Mesenchymal stem cell (in vitro differentiated cells and primary cell): Measurements from ENCODE around the gene C1GALT1.

Source experiments
- DNase-seq: peaks from one replicate; pipeline ENCODE4 v3.0.0-alpha.2; 2013
- H2AFZ ChIP-seq: one replicate; pipeline ENCODE4 v1.6.1; 2013; ENCODE audit warnings: low read depth, mild to moderate bottlenecking, control low read depth, inconsistent platforms, low read length, moderate library complexity
- H2AK5ac ChIP-seq: 2 replicates; pipeline ENCODE4 v1.6.1; 2013; ENCODE audit warnings: low read length, moderate library complexity, mild to moderate bottlenecking, inconsistent platforms; ENCODE audit not compliant: severe bottlenecking
- H2BK120ac ChIP-seq: one replicate; pipeline ENCODE4 v1.6.1; 2013; ENCODE audit warnings: low read depth, mild to moderate bottlenecking, inconsistent platforms, low read length, moderate library complexity
- H2BK12ac ChIP-seq, 2 experiments: one replicate each; pipeline ENCODE4 v1.6.1; 2013; ENCODE audit warnings: inconsistent platforms in 2 of 2, low read length in 2 of 2, mild to moderate bottlenecking in 2 of 2, moderate library complexity in 2 of 2, control low read depth in 1 of 2
- H2BK15ac ChIP-seq: one replicate; pipeline ENCODE4 v1.6.1; 2013; ENCODE audit warnings: mild to moderate bottlenecking, low read depth, inconsistent platforms; ENCODE audit not compliant: poor library complexity, severe bottlenecking
- H2BK5ac ChIP-seq: 2 replicates; pipeline ENCODE4 v1.6.1; 2013; ENCODE audit warnings: low read depth, mild to moderate bottlenecking, low read length, control low read depth, inconsistent platforms; ENCODE audit not compliant: poor library complexity, severe bottlenecking
- H3K14ac ChIP-seq, 2 experiments: one replicate each; pipeline ENCODE4 v1.6.1; 2013; ENCODE audit warnings: inconsistent platforms in 2 of 2, low read length in 2 of 2, control low read depth in 1 of 2, mild to moderate bottlenecking in 1 of 2, moderate library complexity in 1 of 2
- H3K18ac ChIP-seq, 2 experiments: one replicate each; pipeline ENCODE4 v1.6.1; 2013; ENCODE audit warnings: inconsistent platforms in 2 of 2, low read length in 2 of 2, control low read depth in 1 of 2, low read depth in 1 of 2, mild to moderate bottlenecking in 1 of 2
- H3K23ac ChIP-seq, 2 experiments: one replicate each; pipeline ENCODE4 v1.6.1; 2013; ENCODE audit warnings: inconsistent platforms in 2 of 2, low read length in 2 of 2, mild to moderate bottlenecking in 2 of 2, moderate library complexity in 2 of 2, control low read depth in 1 of 2
- H3K27ac ChIP-seq: 2 replicates; pipeline ENCODE4 v1.5.1; 2013; ENCODE audit warnings: mild to moderate bottlenecking, moderate library complexity, low read length, control low read depth, inconsistent platforms; ENCODE audit not compliant: poor library complexity, severe bottlenecking
- H3K27me3 ChIP-seq, 2 experiments: 2 replicates each; pipeline versions ENCODE4 v1.6.1 to v1.7.0; 2013; ENCODE audit warnings: low read length in 2 of 2, mild to moderate bottlenecking in 2 of 2, moderate library complexity in 2 of 2, control low read depth in 1 of 2, inconsistent platforms in 1 of 2; ENCODE audit not compliant: control insufficient read depth in 1 of 2, insufficient read depth in 1 of 2
- H3K36me3 ChIP-seq, 2 experiments: 2 replicates each; pipeline versions ENCODE4 v1.6.1 to v1.7.0; 2013; ENCODE audit warnings: low read length in 2 of 2, control low read depth in 1 of 2, inconsistent platforms in 1 of 2, low read depth in 1 of 2, mild to moderate bottlenecking in 1 of 2; ENCODE audit not compliant: insufficient read depth in 2 of 2, control insufficient read depth in 1 of 2
- H3K4ac ChIP-seq, 2 experiments: one replicate each; pipeline ENCODE4 v1.6.1; 2013; ENCODE audit warnings: inconsistent platforms in 2 of 2, low read length in 2 of 2, mild to moderate bottlenecking in 2 of 2, moderate library complexity in 2 of 2, control low read depth in 1 of 2, low read depth in 1 of 2
- H3K4me1 ChIP-seq: 2 replicates; pipeline ENCODE4 v1.6.1; 2013; ENCODE audit warnings: low read depth, low read length, control low read depth; ENCODE audit not compliant: control insufficient read depth, insufficient read depth
- H3K4me2 ChIP-seq: 2 replicates; pipeline ENCODE4 v1.6.1; 2013; ENCODE audit warnings: low read length, mild to moderate bottlenecking, inconsistent platforms; ENCODE audit not compliant: poor library complexity, severe bottlenecking
- H3K4me3 ChIP-seq, 2 experiments: 2 replicates each; pipeline versions ENCODE4 v1.5.1 to v1.7.0; 2013; ENCODE audit warnings: low read length in 2 of 2, mild to moderate bottlenecking in 2 of 2, control low read depth in 1 of 2, low read depth in 1 of 2; ENCODE audit not compliant: insufficient read depth in 1 of 2
- H3K79me1 ChIP-seq: replicated peaks from 2 replicates; pipeline ENCODE4 v1.6.1; 2013; ENCODE audit warnings: mild to moderate bottlenecking, control low read depth, low read length, inconsistent platforms; ENCODE audit not compliant: poor library complexity, severe bottlenecking
- H3K9ac ChIP-seq: 2 replicates; pipeline ENCODE4 v1.7.0; 2013; ENCODE audit warnings: mild to moderate bottlenecking, low read length, moderate library complexity
- H3K9me3 ChIP-seq: 2 replicates; pipeline ENCODE4 v1.7.0; 2013; ENCODE audit warnings: mild to moderate bottlenecking, low read length; ENCODE audit not compliant: control insufficient read depth
- H4K8ac ChIP-seq: one replicate; pipeline ENCODE4 v1.6.1; 2013; ENCODE audit warnings: inconsistent platforms, mild to moderate bottlenecking, low read length, moderate library complexity
- H4K91ac ChIP-seq: one replicate; pipeline ENCODE4 v1.6.1; 2013; ENCODE audit warnings: mild to moderate bottlenecking, low read length, inconsistent platforms
- WGBS: methylation state at CpG from one replicate; pipeline ENCODE4 v1.1.7; 2013; ENCODE audit warnings: mixed read lengths; 5-methylcytosine and 5-hydroxymethylcytosine counted together

Gene C1GALT1

DNA sequence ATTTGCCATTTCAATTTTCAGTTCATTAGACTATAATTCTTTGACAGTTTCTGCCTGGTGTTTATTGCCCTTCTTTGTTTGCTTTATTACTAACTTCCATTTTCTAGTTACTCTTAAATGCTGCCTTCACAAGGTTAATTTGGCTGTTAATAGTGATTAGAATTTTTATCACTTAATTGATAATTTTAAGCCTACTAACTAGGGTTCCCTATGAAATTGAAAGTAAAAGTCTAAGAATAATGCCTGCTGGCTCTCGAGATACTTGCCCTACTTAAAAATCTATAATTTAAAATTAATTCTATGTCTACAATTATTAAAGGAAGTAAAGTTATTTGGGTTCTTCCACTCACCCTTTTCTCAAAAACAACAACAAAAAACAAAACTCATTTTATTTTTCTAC lies 65.3 kb downstream of the C1GALT1 start:
- no peaks in the 10 kb centered on the region for H3K4me1 ChIP-seq
- no peak overlapping the region for H3K23ac ChIP-seq
- H3K79me1 ChIP-seq = peaks cover 7% of the 10 kb centered on the region
- H2AFZ ChIP-seq = no peak overlapping the region
- H3K9ac ChIP-seq = peak overlapping the region; percentile 54
- H3K27me3 ChIP-seq = no peaks in the 10 kb centered on the region
- no peak overlapping the region for H3K4me2 ChIP-seq
- H3K9me3 ChIP-seq = no peaks in the 10 kb centered on the region
- H3K18ac ChIP-seq = no peak overlapping the region
- H3K4me3 ChIP-seq = no peak overlapping the region
- H2AK5ac ChIP-seq = no peak overlapping the region
- peaks cover 0 to 53% of the 10 kb centered on the region in 2 experiments for H3K36me3 ChIP-seq
- no peak overlapping the region for H3K4ac ChIP-seq
- H3K14ac ChIP-seq = no peak overlapping the region
- no peak overlapping the region for H2BK15ac ChIP-seq
- no peak overlapping the region for H2BK12ac ChIP-seq
- H4K91ac ChIP-seq = no peak overlapping the region
- H2BK120ac ChIP-seq = no peak overlapping the region
- no peak overlapping the region for H3K27ac ChIP-seq
- no peak for DNase-seq
- no CpG with 5 or more reads among the region's 1 CpG for WGBS
- H4K8ac ChIP-seq = no peak overlapping the region
- no peak overlapping the region for H2BK5ac ChIP-seq

DNA sequence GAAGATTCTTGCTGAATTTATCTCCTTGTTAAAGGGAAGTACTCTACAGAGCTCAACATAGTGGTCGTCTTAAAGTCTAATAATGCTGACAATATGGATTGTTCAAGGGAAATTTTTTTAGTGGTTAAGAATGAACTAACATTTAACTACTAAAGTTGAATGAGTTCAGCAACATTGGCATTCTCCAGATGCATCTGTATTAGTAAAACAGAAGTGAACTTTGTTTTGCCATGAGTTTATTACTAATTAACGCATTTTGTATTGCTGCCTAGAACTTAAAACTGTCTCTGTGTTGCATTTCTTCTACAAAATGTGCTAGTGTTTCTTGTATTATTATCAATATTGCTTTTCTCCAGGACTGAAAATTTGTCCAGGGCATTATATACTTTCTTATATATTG lies 67.5 kb downstream of the C1GALT1 start:
- H2AK5ac ChIP-seq = no peak overlapping the region
- no peak overlapping the region for H3K4ac ChIP-seq
- no peak overlapping the region for H3K18ac ChIP-seq
- DNase-seq = no peak
- H4K91ac ChIP-seq = no peak overlapping the region
- H2BK120ac ChIP-seq = no peak overlapping the region
- no peaks in the 10 kb centered on the region for H3K27me3 ChIP-seq
- H3K23ac ChIP-seq = no peak overlapping the region
- H3K27ac ChIP-seq = no peak overlapping the region
- no peak overlapping the region for H3K4me2 ChIP-seq
- H3K9ac ChIP-seq = no peak overlapping the region
- H3K36me3 ChIP-seq = peaks cover 0 to 49% of the 10 kb centered on the region in 2 experiments
- H3K9me3 ChIP-seq = no peaks in the 10 kb centered on the region
- H4K8ac ChIP-seq = no peak overlapping the region
- no peak overlapping the region for H2BK15ac ChIP-seq
- H3K79me1 ChIP-seq = peaks cover 7% of the 10 kb centered on the region
- H3K14ac ChIP-seq = no peak overlapping the region
- 100% methylated on average over 1 of the region's 2 CpGs for WGBS
- H3K4me1 ChIP-seq = no peaks in the 10 kb centered on the region
- H2BK5ac ChIP-seq = no peak overlapping the region
- H2AFZ ChIP-seq = no peak overlapping the region
- H2BK12ac ChIP-seq = no peak overlapping the region
- no peak overlapping the region for H3K4me3 ChIP-seq

DNA sequence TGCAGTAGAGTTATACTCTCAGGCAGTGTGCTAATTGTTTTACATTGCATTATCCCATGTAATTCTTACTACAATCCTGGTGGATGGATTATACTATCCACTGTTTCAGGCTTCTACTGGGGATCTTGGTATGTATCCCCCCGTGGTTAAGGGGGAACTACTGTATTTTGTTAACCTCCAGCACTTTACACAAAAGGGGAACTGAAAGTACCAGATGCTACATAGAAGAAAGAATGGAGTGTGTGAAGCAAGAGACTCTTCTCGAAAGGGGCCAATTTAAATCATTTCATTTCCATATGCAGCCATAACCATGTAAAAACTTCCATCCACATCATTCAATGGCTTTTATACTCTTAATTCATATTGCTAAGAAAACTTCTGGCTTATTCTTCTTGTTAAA lies 69.4 kb downstream of the C1GALT1 start:
- no peak overlapping the region for H3K4ac ChIP-seq
- peaks cover 0 to 45% of the 10 kb centered on the region in 2 experiments for H3K36me3 ChIP-seq
- H3K27me3 ChIP-seq = no peaks in the 10 kb centered on the region
- no peak overlapping the region for H2AK5ac ChIP-seq
- no peak for DNase-seq
- no peaks in the 10 kb centered on the region for H3K9me3 ChIP-seq
- H3K27ac ChIP-seq = no peak overlapping the region
- H3K4me3 ChIP-seq = no peak overlapping the region
- H4K8ac ChIP-seq = no peak overlapping the region
- H2BK5ac ChIP-seq = no peak overlapping the region
- H3K18ac ChIP-seq = no peak overlapping the region
- no peak overlapping the region for H3K4me2 ChIP-seq
- no peaks in the 10 kb centered on the region for H3K4me1 ChIP-seq
- H3K79me1 ChIP-seq = peaks cover 1% of the 10 kb centered on the region
- H3K14ac ChIP-seq = no peak overlapping the region
- no peak overlapping the region for H2BK120ac ChIP-seq
- no peak overlapping the region for H2AFZ ChIP-seq
- H2BK15ac ChIP-seq = no peak overlapping the region
- H4K91ac ChIP-seq = no peak overlapping the region
- no peak overlapping the region for H2BK12ac ChIP-seq
- H3K9ac ChIP-seq = no peak overlapping the region
- WGBS = no CpG with 5 or more reads among the region's 2 CpGs
- H3K23ac ChIP-seq = no peak overlapping the region

DNA sequence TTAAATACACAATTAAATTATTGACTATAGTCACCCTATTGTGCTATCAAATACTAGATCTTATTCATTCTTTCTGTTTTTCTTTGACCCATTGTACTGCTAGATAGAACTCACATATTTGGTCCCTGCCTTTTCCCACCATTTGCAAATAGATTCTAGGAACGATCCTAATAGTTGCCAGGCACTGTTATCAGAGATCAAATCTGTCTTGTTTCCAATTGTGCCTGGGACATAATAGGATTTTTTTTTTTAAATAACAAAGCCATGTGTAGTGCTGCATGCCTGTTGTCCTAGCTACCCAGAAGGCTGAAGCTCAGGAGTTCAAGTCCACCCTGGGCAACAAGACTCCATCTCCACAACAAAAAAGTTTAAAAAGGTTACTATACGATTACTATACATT lies 72.0 kb downstream of the C1GALT1 start:
- H3K4me1 ChIP-seq = no peaks in the 10 kb centered on the region
- no peak overlapping the region for H2BK12ac ChIP-seq
- H3K14ac ChIP-seq = no peak overlapping the region
- H4K8ac ChIP-seq = no peak overlapping the region
- H3K18ac ChIP-seq = no peak overlapping the region
- H3K4me2 ChIP-seq = no peak overlapping the region
- H2BK120ac ChIP-seq = no peak overlapping the region
- no peaks in the 10 kb centered on the region for H3K9me3 ChIP-seq
- H3K4ac ChIP-seq = no peak overlapping the region
- no peak overlapping the region for H2AK5ac ChIP-seq
- H4K91ac ChIP-seq = no peak overlapping the region
- H3K4me3 ChIP-seq = no peak overlapping the region
- H3K27me3 ChIP-seq = no peaks in the 10 kb centered on the region
- H2BK15ac ChIP-seq = no peak overlapping the region
- no peak overlapping the region for H2AFZ ChIP-seq
- H3K23ac ChIP-seq = no peak overlapping the region
- no peak overlapping the region for H2BK5ac ChIP-seq
- H3K27ac ChIP-seq = no peak overlapping the region
- 100% methylated on average over 1 of the region's 2 CpGs for WGBS
- peaks cover 0 to 67% of the 10 kb centered on the region in 2 experiments for H3K36me3 ChIP-seq
- no peak overlapping the region for H3K9ac ChIP-seq
- H3K79me1 ChIP-seq = peaks cover 3% of the 10 kb centered on the region
- no peak for DNase-seq
